GM10266 (cell line): Measurements from ENCODE around the gene TACC2.

Experiments used
- DNase-seq: peaks from one replicate; pipeline ENCODE4 v3.0.0; 2012; ENCODE audit errors: extremely low spot score
- TF ChIP-seq, protein P1 (sequence below): IDR thresholded peaks from 2 replicates; pipeline ENCODE4 v1.5.1; 2012; ENCODE audit warnings: mild to moderate bottlenecking, low read depth; ENCODE audit not compliant: control insufficient read depth, insufficient read depth; ENCODE audit errors: missing control alignments

Gene TACC2

DNA sequence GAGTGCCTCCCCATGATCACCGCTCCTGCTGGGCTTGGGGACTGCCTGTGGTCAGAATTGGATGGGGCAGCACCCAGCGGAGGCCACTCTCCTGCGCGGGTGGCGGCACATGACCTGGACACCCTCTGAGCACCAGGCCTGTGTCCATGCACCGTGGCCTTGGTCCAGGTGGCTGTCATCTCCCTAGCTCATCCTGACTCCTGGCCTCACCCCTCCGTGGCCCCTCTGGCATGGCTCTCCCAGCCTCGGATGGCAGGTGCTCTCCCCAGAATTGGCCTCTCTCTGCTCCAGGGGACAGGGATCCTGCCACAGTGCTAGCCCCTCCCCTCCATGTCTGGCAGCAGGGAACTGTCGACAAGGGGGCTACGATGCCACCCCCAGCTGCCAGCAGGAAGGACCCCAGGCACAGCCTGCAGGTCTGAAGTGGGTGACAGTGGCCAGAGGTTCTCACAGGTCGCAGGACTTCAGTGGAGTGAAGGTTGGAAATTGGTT, 244.9 kb downstream of the TACC2 start:
- no peak for DNase-seq
- TF ChIP-seq, protein P1, sequence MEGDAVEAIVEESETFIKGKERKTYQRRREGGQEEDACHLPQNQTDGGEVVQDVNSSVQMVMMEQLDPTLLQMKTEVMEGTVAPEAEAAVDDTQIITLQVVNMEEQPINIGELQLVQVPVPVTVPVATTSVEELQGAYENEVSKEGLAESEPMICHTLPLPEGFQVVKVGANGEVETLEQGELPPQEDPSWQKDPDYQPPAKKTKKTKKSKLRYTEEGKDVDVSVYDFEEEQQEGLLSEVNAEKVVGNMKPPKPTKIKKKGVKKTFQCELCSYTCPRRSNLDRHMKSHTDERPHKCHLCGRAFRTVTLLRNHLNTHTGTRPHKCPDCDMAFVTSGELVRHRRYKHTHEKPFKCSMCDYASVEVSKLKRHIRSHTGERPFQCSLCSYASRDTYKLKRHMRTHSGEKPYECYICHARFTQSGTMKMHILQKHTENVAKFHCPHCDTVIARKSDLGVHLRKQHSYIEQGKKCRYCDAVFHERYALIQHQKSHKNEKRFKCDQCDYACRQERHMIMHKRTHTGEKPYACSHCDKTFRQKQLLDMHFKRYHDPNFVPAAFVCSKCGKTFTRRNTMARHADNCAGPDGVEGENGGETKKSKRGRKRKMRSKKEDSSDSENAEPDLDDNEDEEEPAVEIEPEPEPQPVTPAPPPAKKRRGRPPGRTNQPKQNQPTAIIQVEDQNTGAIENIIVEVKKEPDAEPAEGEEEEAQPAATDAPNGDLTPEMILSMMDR, result no peak

DNA sequence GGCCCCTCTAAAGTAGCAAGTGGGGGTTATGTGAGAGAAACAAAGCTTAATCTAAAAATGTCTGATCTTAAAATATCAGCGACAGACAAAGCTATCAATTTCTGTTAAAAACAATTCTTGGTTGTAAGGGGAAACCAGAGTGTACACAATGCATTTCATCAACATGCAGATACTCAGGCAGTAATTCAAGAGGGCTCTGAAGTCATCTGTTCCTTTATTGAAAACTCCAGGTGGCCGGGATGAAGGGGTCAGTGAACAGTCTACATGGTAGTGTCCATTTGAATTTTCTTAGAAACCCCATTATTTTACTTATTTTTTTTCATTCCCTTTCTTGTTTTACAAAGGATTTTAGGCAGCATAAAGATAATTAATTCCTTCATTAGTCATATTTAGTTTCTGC, 245.5 kb downstream of the TACC2 start:
- DNase-seq, result no peak
- TF ChIP-seq, protein P1, result no peak

DNA sequence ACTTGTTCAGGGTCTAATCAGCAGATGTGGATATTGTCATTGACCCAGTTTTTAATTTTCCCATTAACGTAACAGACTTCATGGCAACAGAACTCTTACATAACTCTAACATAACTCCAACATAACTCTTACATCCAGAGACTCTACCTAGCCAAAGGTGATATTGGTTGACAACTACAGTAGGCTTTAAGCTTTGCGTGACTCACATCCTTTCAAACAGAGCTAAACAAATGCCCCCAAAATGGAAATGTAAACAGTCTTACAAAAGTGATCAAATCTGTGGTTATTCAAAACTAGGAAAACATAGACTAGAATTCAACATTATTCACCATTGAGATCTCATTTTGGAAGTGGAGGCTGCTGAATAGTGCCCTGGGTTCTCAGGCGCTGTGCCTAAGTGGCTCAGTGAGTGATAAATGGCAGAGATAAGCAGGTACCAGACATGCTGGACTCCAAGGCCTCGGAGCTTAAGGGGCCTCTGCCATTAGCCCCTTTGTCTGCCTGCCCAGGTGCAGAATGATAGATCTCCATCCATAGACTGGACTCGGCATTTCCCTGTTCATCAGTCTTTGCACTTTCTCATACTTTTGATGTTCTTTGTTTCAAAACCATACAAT, 247.8 kb downstream of the TACC2 start:
- no peak for DNase-seq

DNA sequence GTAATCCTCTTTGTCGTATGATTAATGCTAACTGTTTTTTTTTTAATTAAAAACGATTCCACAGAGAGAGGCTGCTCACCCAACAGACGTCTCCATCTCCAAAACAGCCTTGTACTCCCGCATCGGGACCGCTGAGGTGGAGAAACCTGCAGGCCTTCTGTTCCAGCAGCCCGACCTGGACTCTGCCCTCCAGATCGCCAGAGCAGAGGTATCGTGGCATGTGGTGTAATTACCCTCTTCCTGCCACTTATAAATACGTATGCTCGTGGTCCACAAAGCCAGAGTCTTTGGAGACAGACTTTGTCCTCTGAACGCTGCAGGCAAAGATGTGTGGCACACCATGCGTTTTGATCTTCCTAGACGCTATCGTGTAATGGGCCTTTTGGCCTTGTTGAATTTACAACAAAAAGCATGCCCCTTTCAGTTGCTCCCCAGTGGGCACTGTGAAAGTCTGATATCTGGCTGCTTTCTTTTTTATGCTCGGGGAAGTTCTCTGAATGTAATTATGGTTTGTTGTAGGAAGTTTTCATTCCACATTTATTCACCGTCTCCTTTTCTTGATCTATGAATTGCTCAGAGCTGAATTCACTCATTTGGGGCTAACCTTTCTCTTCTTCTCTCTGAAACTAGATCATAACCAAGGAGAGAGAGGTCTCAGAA, 248.5 kb downstream of the TACC2 start:
- no peak for DNase-seq
- TF ChIP-seq, protein P1, result no peak

More for the DNA sequence above, 247.8 kb downstream of the TACC2 start:
- TF ChIP-seq, protein P1, result no peak

DNA sequence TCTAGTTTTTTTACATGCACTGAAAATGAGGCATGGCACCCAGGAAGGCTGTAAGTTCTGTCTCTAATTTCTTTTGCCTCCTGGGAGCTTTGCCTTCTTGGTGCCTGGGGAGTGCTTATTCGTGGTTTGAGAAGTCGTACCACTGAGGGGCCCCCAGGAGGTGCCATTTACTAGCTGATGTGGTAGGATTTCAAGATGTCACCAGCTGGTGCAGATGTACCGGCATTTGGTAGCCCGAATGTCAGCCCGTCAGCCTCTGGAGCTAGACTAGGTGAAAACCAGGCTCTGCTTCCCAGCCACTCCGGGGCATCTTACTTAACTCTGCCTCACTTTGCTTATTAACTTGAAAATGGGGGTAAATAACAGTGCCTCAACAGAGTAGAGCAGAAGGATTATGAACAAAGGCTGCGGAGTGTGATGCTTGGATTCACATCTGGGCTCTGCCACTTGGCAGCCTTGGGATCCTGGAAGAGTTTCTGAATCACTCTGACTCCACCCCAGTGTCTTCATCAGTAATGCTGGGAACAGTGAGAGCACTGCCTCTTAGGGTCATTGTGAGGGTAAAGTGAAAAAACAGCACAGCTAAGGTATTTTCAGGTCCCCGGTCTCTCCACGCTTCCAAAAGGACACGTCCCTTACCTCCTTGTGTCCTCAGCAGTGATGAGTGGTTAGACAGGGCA, 250.8 kb downstream of the TACC2 start:
- TF ChIP-seq, protein P1, result no peak
- DNase-seq, result no peak

DNA sequence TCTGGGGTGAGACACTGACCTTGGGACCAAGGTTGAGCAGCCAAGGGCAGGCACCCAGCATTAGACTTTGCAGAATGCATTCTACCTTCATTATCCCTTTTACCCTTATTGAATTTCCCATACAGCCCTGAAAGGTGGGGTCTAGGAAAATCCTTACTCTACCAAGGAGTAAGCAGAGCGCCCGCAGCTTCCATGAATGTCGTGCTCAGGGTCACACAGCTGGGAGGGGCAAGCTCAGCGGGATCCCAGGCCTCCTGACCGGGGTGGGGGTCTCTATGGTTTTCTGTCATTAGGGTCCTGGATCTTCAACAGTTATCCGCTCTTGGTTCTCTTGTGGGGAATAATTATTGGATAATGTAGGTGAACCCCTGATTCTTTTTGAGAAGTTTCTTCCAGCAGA, 251.4 kb downstream of the TACC2 start:
- TF ChIP-seq, protein P1, result no peak
- DNase-seq, result no peak

DNA sequence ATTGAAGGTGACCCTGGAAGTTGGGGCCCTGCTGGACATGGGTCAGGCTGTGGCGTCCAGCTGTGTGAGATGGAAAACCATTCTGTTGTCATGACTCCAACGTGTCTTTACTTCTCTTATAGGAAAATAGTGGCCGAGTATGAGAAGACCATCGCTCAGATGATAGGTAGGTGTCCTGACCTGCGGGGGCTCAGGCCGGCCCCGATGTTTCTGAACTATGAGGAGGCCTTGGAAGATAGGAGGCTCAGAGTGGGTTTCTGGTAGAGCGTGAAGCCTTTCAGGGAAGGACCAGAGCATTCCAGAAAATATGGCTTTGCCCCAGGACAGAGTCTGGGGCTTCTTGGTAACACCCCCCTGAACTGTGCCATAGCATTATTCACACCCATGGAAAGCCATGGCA, 252.9 kb downstream of the TACC2 start:
- TF ChIP-seq, protein P1, result no peak
- DNase-seq, result no peak
